ENCODE measurements around the gene LRRC58.

Gene LRRC58

DNA sequence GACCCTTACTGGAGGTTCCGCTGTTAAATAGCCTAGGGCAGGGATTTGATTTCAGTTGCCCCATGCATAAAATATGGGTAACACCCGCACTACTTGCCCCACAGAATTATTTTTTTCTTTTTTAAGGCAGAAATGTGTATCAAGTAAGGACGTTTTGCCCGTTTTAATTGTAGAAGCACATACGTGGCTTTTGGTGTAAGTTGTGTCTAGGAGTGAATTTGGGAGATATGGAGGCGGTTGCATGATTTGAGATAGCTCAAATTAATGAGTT lies 636 bp upstream of the LRRC58 start:
- ChIA-PET POLR2A (interaction anchor here (0.6 to 1.8 kb wide), 4 partner anchors 8 to 922 kb away, joined by 4 to 9 read pairs (median 5); no protein-coding TSS in a partner anchor), CTCF (interaction anchor here (0.6 to 2.4 kb wide), 5 partner anchors 13 to 211 kb away, joined by 3 to 17 read pairs (median 7); no protein-coding TSS in a partner anchor)
- Histone ChIP-seq H3K27ac (ENCODE audit: extremely low read depth, low read depth, low read length) (peak overlapping the region; percentile 82), H3K9me3 (ENCODE audit: control insufficient read depth, insufficient read depth, low read depth, low read length) (no peaks in the 10 kb centered on the region), H3K4me3 (ENCODE audit: low read depth, low read length) (peak overlapping the region; percentile 91), H3K4me1 (ENCODE audit: control insufficient read depth, insufficient read depth, low read length) (peaks cover 10% of the 10 kb centered on the region), H3K36me3 (ENCODE audit: control insufficient read depth in 2 of 2, insufficient read depth in 1 of 2, low read length in 2 of 2) (peaks cover 0 to 10% of the 10 kb centered on the region in 2 experiments; a peak in 1 of 3 replicates)
- TF ChIP-seq ZFP69B (tag by site-specific recombination; IDR thresholded peaks at IDR 0.05) (peak; percentile 10; the same call in 1 of the 2 replicates), ZNF335 (tag by site-specific recombination; conservative IDR thresholded peaks at IDR 0.05) (0 out of 2 replicates have a peak, but pooled peaks have one; percentile 15), IKZF3 (tag by site-specific recombination; IDR thresholded peaks at IDR 0.05) (no peak), ZNF37A (tag by site-specific recombination; IDR thresholded peaks at IDR 0.05) (no peak), ZNF155 (tag by site-specific recombination; IDR thresholded peaks at IDR 0.05) (no peak)
- TF ChIP-seq, protein P1, sequence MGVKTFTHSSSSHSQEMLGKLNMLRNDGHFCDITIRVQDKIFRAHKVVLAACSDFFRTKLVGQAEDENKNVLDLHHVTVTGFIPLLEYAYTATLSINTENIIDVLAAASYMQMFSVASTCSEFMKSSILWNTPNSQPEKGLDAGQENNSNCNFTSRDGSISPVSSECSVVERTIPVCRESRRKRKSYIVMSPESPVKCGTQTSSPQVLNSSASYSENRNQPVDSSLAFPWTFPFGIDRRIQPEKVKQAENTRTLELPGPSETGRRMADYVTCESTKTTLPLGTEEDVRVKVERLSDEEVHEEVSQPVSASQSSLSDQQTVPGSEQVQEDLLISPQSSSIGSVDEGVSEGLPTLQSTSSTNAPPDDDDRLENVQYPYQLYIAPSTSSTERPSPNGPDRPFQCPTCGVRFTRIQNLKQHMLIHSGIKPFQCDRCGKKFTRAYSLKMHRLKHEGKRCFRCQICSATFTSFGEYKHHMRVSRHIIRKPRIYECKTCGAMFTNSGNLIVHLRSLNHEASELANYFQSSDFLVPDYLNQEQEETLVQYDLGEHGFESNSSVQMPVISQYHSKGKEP (tag by site-specific recombination; IDR thresholded peaks at IDR 0.05): no peak

DNA sequence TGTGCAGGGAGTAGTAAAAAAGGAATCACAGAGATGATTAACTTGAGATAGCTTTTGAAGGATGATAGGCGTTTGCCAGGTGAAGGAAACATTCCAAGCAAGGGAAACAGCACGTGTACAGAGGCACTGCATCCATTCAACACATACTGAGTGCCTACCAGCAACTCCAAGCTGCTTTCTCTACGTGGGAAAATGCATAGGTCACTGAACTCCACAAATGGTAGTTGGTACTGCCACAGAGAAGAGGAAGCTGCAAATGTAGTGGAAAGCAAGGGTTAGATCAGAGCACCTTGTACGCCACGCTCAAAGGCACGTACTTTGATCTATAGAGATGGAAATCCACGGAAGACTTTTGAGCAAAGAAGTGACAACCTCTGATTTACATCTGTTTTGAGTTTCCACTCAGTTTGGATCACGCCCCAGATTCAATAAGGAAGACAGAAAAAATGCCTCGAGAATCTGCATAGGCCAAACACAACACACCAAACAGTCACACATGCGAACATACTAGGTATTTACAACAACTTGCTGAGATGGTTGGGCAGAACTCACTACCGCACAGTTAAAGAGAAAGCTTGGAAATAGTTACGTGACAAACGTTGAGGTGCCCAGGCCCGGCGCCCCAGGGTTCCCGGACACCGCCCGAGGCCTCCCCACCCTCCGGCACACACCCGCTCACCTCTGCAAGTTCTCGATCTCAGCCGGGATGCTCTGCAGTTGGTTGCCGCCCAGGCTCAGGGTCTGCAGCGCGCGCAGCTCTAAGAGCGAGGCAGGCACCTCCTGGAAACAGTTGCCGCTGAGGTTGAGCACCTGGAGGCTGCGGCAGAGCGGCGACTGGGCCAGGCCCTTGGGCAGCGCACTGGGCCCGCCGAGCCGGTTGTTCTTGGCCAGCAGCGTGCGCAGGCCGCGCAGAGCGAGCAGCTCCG lies 826 bp downstream of the LRRC58 start:
- ChIA-PET CTCF (interaction anchor here (0.5 to 1.2 kb wide), 7 partner anchors 11 to 69 kb away, joined by 3 to 7 read pairs (median 3); no protein-coding TSS in a partner anchor), POLR2A (interaction anchor here (1.3 to 2.0 kb wide), 4 partner anchors 12 to 254 kb away, joined by 4 to 13 read pairs (median 8); partner anchors contain the start of gene GSK3B)
- H3K9me3 ChIP-seq (ENCODE audit: control insufficient read depth, insufficient read depth, low read depth, low read length): no peaks in the 10 kb centered on the region

DNA sequence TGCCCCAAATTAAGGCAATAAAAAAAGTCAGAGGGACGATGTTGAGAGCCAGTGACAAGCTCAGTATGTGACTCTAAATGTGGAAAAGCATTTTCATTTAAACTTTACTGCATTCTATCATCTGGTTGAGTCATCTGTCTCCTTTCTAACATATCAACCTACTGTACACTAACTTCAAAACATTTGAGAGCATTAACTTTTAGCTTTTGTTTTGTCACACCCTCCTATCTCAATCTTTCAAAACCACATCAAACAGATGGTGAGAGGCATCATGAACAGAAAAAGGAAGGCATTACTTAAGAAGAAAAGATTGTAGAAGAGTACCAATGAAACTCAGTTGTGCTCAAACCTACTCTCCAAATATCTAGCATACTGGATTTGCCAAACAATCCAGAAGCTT lies 4.8 kb downstream of the LRRC58 start:
- Histone ChIP-seq H3K4me3 (ENCODE audit: low read depth, low read length) (no peak overlapping the region), H3K36me3 (ENCODE audit: control insufficient read depth in 2 of 2, insufficient read depth in 1 of 2, low read length in 2 of 2) (peaks cover 0 to 36% of the 10 kb centered on the region in 2 experiments; a peak in 1 of 3 replicates), H3K9me3 (ENCODE audit: control insufficient read depth, insufficient read depth, low read depth, low read length) (no peaks in the 10 kb centered on the region), H3K27ac (ENCODE audit: extremely low read depth, low read depth, low read length) (no peak overlapping the region), H3K4me1 (ENCODE audit: control insufficient read depth, insufficient read depth, low read length) (peaks cover 5% of the 10 kb centered on the region; the same call in 1 of the 2 replicates)
- TF ChIP-seq, protein P2, sequence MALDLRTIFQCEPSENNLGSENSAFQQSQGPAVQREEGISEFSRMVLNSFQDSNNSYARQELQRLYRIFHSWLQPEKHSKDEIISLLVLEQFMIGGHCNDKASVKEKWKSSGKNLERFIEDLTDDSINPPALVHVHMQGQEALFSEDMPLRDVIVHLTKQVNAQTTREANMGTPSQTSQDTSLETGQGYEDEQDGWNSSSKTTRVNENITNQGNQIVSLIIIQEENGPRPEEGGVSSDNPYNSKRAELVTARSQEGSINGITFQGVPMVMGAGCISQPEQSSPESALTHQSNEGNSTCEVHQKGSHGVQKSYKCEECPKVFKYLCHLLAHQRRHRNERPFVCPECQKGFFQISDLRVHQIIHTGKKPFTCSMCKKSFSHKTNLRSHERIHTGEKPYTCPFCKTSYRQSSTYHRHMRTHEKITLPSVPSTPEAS (tag by site-specific recombination; IDR thresholded peaks at IDR 0.05): no peak
- TF ChIP-seq TCF7L2 (IDR thresholded peaks at IDR 0.05; ENCODE audit: borderline replicate concordance, low read depth, low read length): peak; percentile 38; the same call in 1 of the 2 replicates
- TF ChIP-seq ZNF548 (tag by site-specific recombination; IDR thresholded peaks at IDR 0.05): no peak
- no peak for TF ChIP-seq ZNF350 (tag by site-specific recombination; IDR thresholded peaks at IDR 0.05)
- TF ChIP-seq, protein P3, sequence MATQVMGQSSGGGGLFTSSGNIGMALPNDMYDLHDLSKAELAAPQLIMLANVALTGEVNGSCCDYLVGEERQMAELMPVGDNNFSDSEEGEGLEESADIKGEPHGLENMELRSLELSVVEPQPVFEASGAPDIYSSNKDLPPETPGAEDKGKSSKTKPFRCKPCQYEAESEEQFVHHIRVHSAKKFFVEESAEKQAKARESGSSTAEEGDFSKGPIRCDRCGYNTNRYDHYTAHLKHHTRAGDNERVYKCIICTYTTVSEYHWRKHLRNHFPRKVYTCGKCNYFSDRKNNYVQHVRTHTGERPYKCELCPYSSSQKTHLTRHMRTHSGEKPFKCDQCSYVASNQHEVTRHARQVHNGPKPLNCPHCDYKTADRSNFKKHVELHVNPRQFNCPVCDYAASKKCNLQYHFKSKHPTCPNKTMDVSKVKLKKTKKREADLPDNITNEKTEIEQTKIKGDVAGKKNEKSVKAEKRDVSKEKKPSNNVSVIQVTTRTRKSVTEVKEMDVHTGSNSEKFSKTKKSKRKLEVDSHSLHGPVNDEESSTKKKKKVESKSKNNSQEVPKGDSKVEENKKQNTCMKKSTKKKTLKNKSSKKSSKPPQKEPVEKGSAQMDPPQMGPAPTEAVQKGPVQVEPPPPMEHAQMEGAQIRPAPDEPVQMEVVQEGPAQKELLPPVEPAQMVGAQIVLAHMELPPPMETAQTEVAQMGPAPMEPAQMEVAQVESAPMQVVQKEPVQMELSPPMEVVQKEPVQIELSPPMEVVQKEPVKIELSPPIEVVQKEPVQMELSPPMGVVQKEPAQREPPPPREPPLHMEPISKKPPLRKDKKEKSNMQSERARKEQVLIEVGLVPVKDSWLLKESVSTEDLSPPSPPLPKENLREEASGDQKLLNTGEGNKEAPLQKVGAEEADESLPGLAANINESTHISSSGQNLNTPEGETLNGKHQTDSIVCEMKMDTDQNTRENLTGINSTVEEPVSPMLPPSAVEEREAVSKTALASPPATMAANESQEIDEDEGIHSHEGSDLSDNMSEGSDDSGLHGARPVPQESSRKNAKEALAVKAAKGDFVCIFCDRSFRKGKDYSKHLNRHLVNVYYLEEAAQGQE (tag by site-specific recombination; IDR thresholded peaks at IDR 0.05): no peak
- no peak for TF ChIP-seq ZNF624 (tag by site-specific recombination; IDR thresholded peaks at IDR 0.05)
- no peak for TF ChIP-seq ZNF792 (tag by site-specific recombination; IDR thresholded peaks at IDR 0.05)
- TF ChIP-seq OSR2 (tag by site-specific recombination; IDR thresholded peaks at IDR 0.05): peak; percentile 36; the same call in 1 of the 2 replicates
- no peak for TF ChIP-seq ZBTB7A (tag by site-specific recombination; IDR thresholded peaks at IDR 0.05; ENCODE audit: low read depth)
- TF ChIP-seq, protein P4, sequence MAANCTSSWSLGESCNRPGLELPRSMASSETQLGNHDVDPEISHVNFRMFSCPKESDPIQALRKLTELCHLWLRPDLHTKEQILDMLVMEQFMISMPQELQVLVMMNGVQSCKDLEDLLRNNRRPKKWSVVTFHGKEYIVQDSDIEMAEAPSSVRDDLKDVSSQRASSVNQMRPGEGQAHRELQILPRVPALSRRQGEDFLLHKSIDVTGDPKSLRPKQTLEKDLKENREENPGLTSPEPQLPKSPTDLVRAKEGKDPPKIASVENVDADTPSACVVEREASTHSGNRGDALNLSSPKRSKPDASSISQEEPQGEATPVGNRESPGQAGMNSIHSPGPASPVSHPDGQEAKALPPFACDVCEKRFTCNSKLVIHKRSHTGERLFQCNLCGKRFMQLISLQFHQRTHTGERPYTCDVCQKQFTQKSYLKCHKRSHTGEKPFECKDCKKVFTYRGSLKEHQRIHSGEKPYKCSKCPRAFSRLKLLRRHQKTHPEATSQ (tag by site-specific recombination; IDR thresholded peaks at IDR 0.05): no peak
- TF ChIP-seq ZNF48 (tag by site-specific recombination; IDR thresholded peaks at IDR 0.05): no peak
- ChIA-PET POLR2A (no interaction called here), CTCF (interaction anchor here (2.4 kb wide), 1 partner anchor 73 kb away, joined by 7 read pairs; no protein-coding TSS in a partner anchor)

More for the DNA sequence above, 826 bp downstream of the LRRC58 start:
- Histone ChIP-seq H3K27ac (ENCODE audit: extremely low read depth, low read depth, low read length) (peak overlapping the region; percentile 82), H3K36me3 (ENCODE audit: control insufficient read depth in 2 of 2, insufficient read depth in 1 of 2, low read length in 2 of 2) (peaks cover 0 to 16% of the 10 kb centered on the region in 2 experiments; a peak in 1 of 3 replicates), H3K4me1 (ENCODE audit: control insufficient read depth, insufficient read depth, low read length) (peaks cover 12% of the 10 kb centered on the region), H3K4me3 (ENCODE audit: low read depth, low read length) (peak overlapping the region; percentile 91)
- TF ChIP-seq KLF1 (tag by site-specific recombination; IDR thresholded peaks at IDR 0.05): peak; percentile 71
- no peak for TF ChIP-seq ZNF521 (tag by site-specific recombination; IDR thresholded peaks at IDR 0.05)
- TF ChIP-seq ZXDB (tag by site-specific recombination; IDR thresholded peaks at IDR 0.05): 0 out of 2 replicates have a peak, but pooled peaks have one; percentile 7
- no peak for TF ChIP-seq ZNF404 (tag by site-specific recombination; IDR thresholded peaks at IDR 0.05)
- no peak for TF ChIP-seq ZNF19 (tag by site-specific recombination; IDR thresholded peaks at IDR 0.05; ENCODE audit: low read depth)
- TF ChIP-seq ZBTB1 (tag by site-specific recombination; IDR thresholded peaks at IDR 0.05): no peak

Data from HEK293 (cell line).